ENCODE data around the gene TBCA.

GRCh38 chr5:77733130-77733529 is 43.0 kb downstream of the TBCA start:
- TF ChIP-seq CTCF (IDR thresholded peaks at IDR 0.05) (no peak), POLR2A (IDR thresholded peaks at IDR 0.05) (no peak)

Measured in Peyer's patch (tissue), 4 donors.